Activated CD4-positive, alpha-beta T cell treated with anti-CD3 and anti-CD28 coated beads, Interleukin-2, Interleukin-6, amounts not matched to agents 100 ng/mL and 50 ng/mL, durations not matched to agents 16 hours and 8 hours (primary cell): ENCODE measurements around the gene ANP32B.
"Not testable (repeated sequence)": the region's sequence is repeated elsewhere in the genome, so short reads cannot be mapped to it uniquely, and the experiment has no call there.

Experiments
- DNase-seq: peaks from one replicate; pipeline ENCODE4 v3.0.0-alpha.2; 2020

ANP32B gene

GRCh38 chr9:97964901-97965300, 18.2 kb upstream of the ANP32B start:
- DNase-seq, result no peak

GRCh38 chr9:97966493-97966892, 16.6 kb upstream of the ANP32B start:
- no peak for DNase-seq

GRCh38 chr9:97969014-97969413, 14.1 kb upstream of the ANP32B start:
- DNase-seq, result no peak

GRCh38 chr9:97970165-97970564, 13.0 kb upstream of the ANP32B start:
- no peak for DNase-seq

- no peak for DNase-seq
Observed at GRCh38 chr9:97972753-97973152, 10.4 kb upstream of the ANP32B start.

- DNase-seq, result no peak
Observed at GRCh38 chr9:97975376-97975775, 7.8 kb upstream of the ANP32B start.

GRCh38 chr9:97976633-97977032, 6.5 kb upstream of the ANP32B start:
- not testable (repeated sequence) for DNase-seq

- no peak for DNase-seq
Observed at GRCh38 chr9:97978371-97979130, 4.6 kb upstream of the ANP32B start.

- no peak for DNase-seq
Observed at GRCh38 chr9:97979788-97980478, 3.2 kb upstream of the ANP32B start.

GRCh38 chr9:97980479-97980803, 2.7 kb upstream of the ANP32B start:
- DNase-seq, result no peak

- DNase-seq, result no peak
Observed at GRCh38 chr9:97980918-97981845, 2.0 kb upstream of the ANP32B start.

- no peak for DNase-seq
Observed at GRCh38 chr9:97981846-97982682, 1.1 kb upstream of the ANP32B start.

- DNase-seq, result peak; percentile 49
Observed at GRCh38 chr9:97983589-97984187, 547 bp downstream of the ANP32B start.

- peak; percentile 84 for DNase-seq
Observed at GRCh38 chr9:97984188-97985057, 1.3 kb downstream of the ANP32B start.

GRCh38 chr9:97985058-97985861, 2.1 kb downstream of the ANP32B start:
- DNase-seq, result peak; percentile 57

GRCh38 chr9:97987487-97987886, 4.3 kb downstream of the ANP32B start:
- DNase-seq, result no peak

- no peak for DNase-seq
Observed at GRCh38 chr9:97990259-97990658, 7.1 kb downstream of the ANP32B start.

GRCh38 chr9:97991818-97992217, 8.7 kb downstream of the ANP32B start:
- no peak for DNase-seq

GRCh38 chr9:97992219-97992618, 9.1 kb downstream of the ANP32B start:
- DNase-seq, result no peak

GRCh38 chr9:97993000-97993399, 9.9 kb downstream of the ANP32B start:
- DNase-seq, result peak; percentile 42
